HG03045 (cell line): Measurements from ENCODE around the gene PPP1CC.

Experiments used
- ATAC-seq: cut with Tn5 transposase; IDR thresholded peaks from one replicate; pipeline ENCODE4 v1.9.1; 2021; ENCODE audit warnings: mild to moderate bottlenecking, moderate library complexity; ENCODE audit not compliant: unreplicated experiment

PPP1CC gene

DNA sequence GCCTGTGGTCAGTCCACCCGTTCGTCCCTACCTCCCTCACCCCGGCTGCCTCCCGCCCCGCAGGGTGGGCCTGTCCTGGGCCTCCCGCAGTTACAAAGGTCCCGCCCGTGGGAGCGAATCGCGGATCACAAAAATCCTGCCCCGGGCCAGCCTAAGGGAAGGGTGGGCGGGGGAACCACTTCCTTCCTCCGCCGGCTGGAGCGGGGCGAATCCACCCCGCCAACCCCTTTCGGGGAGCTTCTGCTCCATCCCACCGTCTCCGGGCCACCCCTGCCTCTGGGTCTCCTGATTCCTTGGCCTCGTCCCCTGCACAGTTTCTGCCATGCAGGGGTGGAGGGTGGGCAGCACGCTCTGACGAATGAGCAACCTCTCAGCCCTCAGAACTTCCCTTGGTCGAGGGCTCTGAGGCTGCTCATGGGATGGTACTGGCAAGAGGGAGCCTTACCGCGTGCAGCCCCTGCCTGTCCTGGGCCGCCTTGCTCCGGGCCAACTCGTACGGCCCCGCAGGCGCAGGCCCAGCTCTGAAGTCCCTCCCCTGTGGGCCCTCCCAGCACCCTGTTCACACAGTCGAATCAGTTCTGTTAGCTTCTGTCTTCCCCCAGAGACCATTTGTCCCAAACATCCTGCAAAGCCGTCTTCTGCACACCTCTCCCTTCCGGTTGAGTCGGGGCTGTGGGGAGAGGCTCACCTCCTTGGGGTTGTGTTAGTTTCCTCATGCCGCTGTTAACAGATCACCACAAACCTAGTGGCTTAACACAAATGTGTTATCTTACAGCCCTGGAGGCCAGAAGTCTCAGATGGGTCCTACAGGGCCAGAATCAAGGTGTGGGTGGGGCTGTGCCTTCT, 53.2 kb downstream of the PPP1CC start:
- peak; percentile 47 for ATAC-seq

DNA sequence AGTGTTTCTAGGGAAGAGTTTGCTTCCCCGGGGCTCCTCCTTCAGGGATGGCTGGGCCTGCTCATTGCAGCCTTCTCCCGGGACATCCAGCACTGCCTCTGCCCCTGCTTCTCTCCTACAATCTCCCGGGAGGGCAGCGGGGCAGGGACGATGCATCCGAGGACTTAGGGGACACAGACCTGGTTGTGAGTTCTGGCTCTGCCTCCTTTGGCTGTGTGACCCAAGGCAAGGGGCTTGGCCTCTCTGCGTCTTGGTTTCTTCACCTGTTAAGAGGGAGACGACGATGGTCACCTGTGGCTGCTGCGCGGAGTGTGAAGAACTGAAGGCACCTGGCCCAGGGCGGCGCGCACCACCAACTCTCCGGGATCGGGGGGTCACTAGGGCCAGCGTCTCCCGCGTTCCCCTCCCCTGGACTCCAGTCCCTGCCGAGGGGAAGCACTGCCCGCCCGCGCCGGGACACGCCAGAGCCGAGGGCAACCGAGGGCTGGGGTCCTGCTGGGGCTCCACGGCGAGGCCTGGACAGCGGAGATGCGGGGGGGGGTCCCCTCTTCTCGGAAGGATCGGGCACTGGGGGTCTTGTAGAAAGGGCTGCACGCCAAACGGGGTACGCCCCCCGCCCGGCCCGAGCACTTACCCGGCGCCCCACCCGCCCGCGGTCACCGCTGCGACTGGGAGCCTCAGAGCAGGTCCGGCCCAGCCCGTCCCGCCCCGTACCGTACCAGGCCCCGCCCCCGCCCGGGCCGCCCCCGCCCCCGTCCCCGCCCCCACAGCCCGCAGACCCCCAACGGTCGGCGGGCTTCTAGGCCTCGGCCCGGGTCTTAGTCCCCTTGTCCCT, 54.0 kb downstream of the PPP1CC start, which contains the start of gene HVCN1:
Gene HVCN1 (minus strand): TSS at position 670 of the 835 bp plus-strand sequence. CDS start 5,870 bp downstream, outside the sequence.
- peak; percentile 39 for ATAC-seq

DNA sequence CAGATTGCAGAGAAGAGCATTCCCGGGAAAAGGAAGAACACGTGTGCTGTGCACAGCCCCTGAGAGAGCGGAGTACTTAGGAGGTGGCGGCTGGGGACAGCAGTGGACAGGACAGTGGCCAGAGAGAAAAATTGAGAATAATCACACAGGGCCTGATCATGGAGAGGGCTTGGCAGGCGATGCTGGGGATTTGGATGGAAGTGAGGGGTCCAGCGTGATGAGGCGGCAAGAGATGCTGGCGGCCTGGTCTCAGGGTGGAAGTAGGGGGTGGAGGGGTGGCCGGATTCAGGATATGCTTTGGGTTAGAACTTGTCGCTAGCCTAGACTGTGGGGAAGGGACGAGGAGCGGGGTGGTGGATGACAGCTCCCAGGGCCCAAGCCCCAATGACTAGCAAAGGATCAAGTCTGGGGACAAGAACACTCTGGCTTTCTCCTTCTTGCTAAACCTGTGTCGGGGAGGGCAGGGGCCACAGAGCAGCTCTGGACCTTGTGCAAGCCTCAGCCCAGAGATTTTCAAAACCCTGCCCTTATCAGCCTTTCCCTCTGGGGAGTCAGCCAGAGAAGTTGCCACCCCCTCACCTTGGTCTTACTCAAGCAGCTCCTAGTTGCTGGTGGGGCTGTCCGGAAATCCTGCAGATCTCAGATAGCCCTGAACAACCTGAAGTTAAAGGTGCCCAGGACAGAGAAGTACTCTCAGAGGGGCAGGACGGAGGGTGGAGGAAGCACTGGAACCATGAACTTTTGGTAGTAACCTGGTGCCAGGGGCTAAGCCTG, 55.1 kb downstream of the PPP1CC start:
- no peak for ATAC-seq

DNA sequence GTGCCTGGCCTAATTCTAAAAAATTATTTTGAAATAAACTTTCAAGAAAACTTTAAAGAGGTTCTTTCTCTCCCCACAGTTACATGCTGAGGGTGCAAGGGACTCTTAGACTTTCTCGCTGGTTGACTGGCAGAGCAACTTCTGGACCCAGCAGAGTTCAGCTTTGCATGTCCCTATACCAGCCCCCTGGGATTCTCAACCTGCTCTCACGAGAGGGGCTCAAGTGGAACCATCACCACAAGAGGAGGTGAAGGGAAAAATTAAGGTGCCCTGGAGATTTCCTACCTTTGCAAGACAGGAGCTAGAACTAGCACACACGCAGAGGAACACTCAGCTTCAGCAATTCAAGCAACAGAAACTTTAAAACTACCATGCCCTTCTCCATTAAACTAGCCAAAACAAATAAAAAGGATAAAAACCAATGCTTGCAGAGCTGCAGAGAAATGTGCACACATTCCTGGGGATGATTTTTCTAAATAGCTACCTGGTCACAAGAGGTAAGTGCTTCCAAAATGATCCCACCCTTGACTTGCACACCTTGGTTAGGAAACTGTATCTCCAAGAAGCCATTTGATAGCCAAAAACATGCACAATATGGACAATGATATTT, 56.3 kb downstream of the PPP1CC start:
- ATAC-seq, result no peak

DNA sequence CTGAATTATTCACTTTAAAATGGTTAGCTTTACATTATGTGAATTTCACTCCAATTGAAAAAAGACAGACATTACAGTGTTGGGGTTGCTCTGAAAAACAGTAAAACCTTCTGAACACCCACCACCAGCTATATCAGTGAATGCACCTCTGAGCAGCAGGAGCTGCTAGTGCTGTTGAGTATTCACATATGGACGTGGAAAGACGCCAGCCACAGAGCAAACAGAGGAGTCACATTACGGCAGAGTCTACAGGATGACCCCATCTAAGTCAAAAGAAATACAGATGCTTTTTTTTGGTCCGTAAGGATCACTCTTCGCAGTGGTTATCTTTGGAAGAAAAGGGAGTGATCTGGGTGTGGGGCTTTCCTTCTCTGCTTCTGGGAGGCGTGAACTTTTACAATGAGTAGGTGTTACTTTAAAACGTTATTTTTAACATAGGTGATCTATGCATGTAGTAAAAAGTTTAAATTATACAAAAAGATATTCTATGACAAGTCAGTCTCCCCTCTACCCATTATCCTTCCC, 58.3 kb downstream of the PPP1CC start:
- no peak for ATAC-seq

DNA sequence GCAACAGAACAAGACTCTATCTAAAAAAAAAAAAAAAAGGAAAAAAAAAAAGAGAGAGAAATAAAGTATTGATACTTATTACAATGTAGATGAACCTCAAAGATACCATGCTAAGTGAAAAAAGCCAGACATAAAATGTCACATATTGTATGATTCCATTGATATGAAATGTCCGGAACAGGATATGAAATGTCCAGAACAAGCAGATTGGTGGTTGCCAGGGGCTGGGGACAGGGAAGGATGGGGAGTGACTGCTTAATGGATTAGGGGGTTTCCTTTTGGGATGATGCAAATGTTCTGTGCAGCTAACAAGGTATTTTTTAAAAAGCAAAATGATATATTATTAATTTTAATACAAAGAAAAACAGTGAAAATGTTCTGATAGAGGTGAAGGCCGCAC, 58.8 kb downstream of the PPP1CC start:
- ATAC-seq, result no peak

DNA sequence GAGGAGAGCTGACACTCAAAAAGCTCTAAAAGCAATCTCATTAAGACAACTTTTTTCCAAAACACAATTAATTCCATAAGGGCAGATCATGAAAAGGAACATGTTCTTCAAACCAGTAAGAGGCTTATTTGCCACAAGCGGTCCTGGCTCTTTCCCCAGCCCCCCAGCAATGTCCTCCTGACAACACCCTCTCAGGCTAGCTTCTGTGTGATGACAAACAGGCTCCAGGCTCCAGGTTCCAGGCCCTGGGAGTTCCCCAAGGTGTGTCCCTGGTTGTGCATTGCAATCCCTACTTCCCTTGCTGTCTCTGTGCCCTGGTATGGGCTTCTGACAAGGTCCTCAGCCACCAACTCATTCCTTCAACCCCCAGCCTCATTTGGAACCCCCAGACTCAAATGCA, 62.7 kb downstream of the PPP1CC start:
- no peak for ATAC-seq

DNA sequence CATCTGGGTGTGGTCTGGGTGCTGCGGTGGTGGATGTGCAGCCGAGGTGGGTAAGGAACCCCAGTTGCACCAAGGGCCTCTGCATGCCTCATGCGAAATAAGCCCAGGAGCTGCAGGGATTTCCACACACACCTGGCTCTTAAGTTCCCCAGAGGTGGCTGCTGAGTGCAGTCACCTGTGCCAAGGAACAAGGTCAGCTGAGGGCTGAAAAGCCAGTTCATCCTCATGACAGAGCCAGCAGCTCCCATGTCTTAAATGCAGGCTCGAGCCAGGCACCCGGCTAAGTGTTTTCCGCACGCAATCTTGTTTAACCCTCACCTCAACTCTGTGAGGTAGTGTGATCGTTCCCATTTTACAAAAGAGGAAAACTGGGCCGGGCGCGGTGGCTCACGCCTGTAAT, 63.5 kb downstream of the PPP1CC start:
- no peak for ATAC-seq

DNA sequence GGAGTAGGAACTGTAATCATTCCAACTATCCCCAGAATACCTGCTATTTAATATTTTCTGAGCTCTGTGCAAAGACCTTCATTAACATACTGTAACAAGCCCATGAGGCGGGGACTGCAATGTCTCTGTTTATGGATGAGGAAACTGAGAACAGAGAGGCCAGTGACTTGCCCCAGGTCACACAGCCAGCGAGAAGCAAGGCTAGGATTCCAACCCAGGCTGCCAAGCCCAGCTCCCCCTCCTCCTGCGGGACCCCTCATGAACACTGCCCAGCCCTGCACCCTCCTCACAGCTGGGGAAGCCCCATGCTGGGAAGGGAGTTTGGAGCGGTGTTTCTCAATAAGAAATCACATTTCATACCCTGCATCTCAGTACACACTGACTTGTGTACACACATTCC, 64.7 kb downstream of the PPP1CC start:
- ATAC-seq, result no peak

DNA sequence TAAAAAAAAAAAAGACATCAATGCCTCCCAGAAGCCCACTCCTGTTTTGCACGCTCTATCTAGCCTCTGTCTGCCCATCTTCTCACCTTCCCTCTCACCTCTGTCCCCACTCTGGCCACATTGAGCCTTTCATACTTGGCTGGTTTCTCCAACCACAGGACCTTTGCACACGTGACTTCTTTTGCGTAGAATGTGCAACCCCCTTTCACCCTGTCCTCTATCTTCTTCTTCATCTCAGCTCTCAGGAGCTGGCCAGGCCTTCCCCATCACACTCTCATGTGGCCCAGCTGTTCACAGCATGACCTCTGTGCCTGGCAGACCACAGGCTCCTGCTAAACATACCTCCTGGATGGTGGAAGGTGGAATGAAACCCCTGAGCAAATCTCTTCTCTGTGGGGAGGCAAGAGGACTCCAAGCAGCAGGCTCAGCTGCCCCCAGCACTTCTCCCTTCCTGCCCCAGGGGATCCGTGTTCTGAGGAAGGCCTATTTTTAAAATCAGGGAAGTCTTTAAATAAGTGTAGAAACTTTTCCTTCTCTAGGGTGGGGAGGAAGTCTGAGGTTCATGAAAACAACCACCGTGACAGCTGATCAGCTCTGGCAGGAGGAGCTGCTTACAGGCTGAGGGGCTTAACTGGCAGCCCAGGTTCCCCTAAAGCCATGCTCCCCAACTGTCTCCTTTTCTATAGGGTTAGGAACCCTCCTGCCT, 65.3 kb downstream of the PPP1CC start:
- no peak for ATAC-seq

DNA sequence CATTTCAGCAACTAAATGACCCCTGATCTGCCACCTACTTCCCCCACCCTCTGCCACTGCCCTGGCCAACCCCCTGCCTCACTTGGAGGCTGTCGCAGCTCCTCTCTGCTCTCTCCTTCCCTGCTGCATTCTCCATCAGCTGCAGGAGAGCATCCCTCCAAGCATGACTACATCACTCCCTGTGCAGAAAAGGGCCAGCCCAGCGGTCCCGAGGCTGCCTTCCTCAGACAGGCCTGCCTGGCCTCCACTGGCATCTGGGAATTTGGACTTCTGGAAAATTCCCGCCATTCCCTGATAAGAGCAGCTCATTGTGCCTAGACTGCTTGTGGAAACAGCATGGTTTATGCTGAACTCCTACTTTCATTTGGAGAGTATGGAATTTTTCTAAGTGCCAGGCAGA, 66.5 kb downstream of the PPP1CC start:
- ATAC-seq, result no peak

DNA sequence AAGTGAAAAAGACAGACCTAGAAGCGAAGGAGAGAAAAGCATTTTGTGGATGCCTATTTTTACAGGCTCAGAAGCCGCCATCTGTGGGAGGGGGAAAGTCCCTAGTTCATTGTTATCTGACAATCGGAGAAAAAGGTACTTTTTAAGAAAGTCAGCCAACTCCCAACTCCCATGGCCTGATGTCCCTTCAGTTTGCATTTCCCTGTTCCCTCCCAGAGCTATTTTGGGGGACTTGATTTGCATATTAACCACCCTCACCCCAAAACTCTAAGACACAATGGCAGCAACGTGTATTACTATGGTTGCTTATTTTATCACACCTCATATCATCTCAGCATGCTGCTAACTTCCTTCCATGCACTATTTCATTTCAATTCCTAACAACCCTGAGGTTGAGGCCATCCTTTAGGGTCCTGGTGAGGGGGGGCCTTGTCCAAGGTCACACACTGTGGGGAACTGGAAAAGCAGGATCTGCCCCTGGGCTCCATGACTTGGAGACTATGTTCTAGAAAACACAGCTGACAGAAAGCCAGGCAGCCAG, 72.5 kb downstream of the PPP1CC start:
- ATAC-seq, result peak; percentile 58
